Chondrocyte (in vitro differentiated cells): Measurements from ENCODE around the gene LTB4R. TPM values are rescaled to one million over a fixed set of nuclear protein-coding genes. Genes with fewer than 3 reads are reported as not detected.
A peak's percentile ranks its signal among the peaks of the same experiment; 100 is the strongest.

Experiments
- DNase-seq: peaks from one replicate; pipeline ENCODE4 v3.0.0; 2021; ENCODE audit warnings: mixed read lengths, low spot score
- H3K27ac Mint-ChIP-seq: one replicate; pipeline ENCODE4 v1.8.0; 2021; ENCODE audit warnings: mild to moderate bottlenecking, moderate library complexity, mixed read lengths; ENCODE audit not compliant: unreplicated experiment
- H3K27me3 Mint-ChIP-seq: 2 replicates; pipeline ENCODE4 v1.8.0; 2021; ENCODE audit warnings: low read depth, mixed read lengths
- H3K36me3 Mint-ChIP-seq: 2 replicates; pipeline ENCODE4 v1.8.0; 2021; ENCODE audit warnings: low read depth, mixed read lengths
- H3K4me1 Mint-ChIP-seq: 2 replicates; pipeline ENCODE4 v1.8.0; 2021; ENCODE audit warnings: low read depth, mild to moderate bottlenecking, mixed read lengths
- H3K4me3 Mint-ChIP-seq: one replicate; pipeline ENCODE4 v1.8.0; 2021; ENCODE audit warnings: mild to moderate bottlenecking, moderate library complexity, mixed read lengths; ENCODE audit not compliant: unreplicated experiment
- H3K9me3 Mint-ChIP-seq: 2 replicates; pipeline ENCODE4 v1.8.0; 2021; ENCODE audit warnings: low read depth, mixed read lengths
- CTCF ChIP-seq: fragments of 200-600 bp; sonication (generic); IDR thresholded peaks from 2 replicates; pipeline ENCODE4 v1.5.0; 2021; ENCODE audit warnings: antibody characterized with exemption, mild to moderate bottlenecking, moderate library complexity
- total RNA-seq: library from RNA; stranded (reverse); gene quantifications from 3 replicates; pipeline ENCODE4 v1.2.1, GENCODE V29; 2021

The LTB4R gene
- total RNA-seq, 1 donor from 2014 or later = 7.3 TPM

DNA sequence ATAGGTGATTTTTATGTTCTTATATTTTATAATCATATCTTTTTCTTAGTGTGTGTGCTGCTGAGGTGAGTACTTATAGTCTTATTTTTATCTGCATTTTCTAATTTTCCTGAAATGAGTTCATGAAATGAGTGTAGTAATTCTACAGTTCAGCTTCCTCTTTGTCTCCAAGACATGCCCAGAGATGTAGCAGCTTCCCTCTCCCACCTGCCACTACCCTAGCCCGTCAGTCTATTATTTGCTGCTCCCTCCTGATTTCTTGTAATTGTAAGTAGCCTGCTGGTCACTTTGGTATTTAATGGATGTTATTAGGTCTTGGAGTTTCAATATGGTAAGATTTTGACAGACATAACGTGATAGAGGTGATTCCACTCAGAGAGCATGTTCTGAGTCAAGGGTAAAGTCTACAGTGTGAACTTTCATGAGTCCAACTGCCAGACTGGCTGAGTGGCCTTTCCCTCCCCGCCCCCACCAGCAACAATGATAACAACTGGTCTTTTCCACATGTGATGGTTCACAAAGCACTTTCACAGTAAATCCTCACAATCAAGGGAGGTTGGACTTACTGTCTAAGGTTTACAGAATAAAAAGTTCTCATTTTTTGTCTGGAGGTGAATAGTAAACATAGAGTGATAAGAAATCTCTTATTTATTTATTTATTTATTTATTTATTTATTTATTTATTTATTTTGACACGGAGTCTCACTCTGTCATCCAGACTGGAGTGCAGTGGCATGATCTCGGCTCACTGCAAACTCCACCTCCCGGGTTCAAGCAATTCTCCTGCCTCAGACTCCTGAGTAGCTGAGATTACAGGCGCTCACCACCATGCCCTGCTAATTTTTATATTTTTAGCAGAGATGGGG is 32.7 kb downstream of the LTB4R start:
- no peak overlapping the region for H3K27ac Mint-ChIP-seq
- no peaks in the 10 kb centered on the region for H3K9me3 Mint-ChIP-seq
- H3K36me3 Mint-ChIP-seq = peaks cover 1% of the 10 kb centered on the region
- DNase-seq = no peak
- no peak overlapping the region for H3K4me3 Mint-ChIP-seq
- no peak for TF ChIP-seq CTCF
- no peaks in the 10 kb centered on the region for H3K4me1 Mint-ChIP-seq
- peaks cover 26% of the 10 kb centered on the region for H3K27me3 Mint-ChIP-seq

- no peak for DNase-seq
- H3K9me3 Mint-ChIP-seq = no peaks in the 10 kb centered on the region
- no peak overlapping the region for H3K4me3 Mint-ChIP-seq
- no peaks in the 10 kb centered on the region for H3K4me1 Mint-ChIP-seq
- peaks cover 38% of the 10 kb centered on the region for H3K27me3 Mint-ChIP-seq
- no peak overlapping the region for H3K27ac Mint-ChIP-seq
- H3K36me3 Mint-ChIP-seq = peaks cover 1% of the 10 kb centered on the region
- TF ChIP-seq CTCF = no peak
These were observed 35.8 kb downstream of the LTB4R start for GRCh38 chr14:24347134-24347533.

- no peak for TF ChIP-seq CTCF
- Mint-ChIP-seq H3K27me3 (peaks cover 44% of the 10 kb centered on the region), H3K9me3 (no peaks in the 10 kb centered on the region), H3K4me3 (no peak overlapping the region), H3K27ac (no peak overlapping the region), H3K4me1 (no peaks in the 10 kb centered on the region), H3K36me3 (peaks cover 1% of the 10 kb centered on the region)
- DNase-seq = no peak
These were observed 36.9 kb downstream of the LTB4R start for GRCh38 chr14:24348186-24348585.

- no peak overlapping the region for H3K27ac Mint-ChIP-seq
- no peak for DNase-seq
- H3K4me1 Mint-ChIP-seq = peaks cover 2% of the 10 kb centered on the region
- TF ChIP-seq CTCF = no peak
- no peak overlapping the region for H3K4me3 Mint-ChIP-seq
- no peaks in the 10 kb centered on the region for H3K9me3 Mint-ChIP-seq
- peaks cover 1% of the 10 kb centered on the region for H3K36me3 Mint-ChIP-seq
- peaks cover 41% of the 10 kb centered on the region for H3K27me3 Mint-ChIP-seq
These were observed 38.4 kb downstream of the LTB4R start for GRCh38 chr14:24349742-24350141.

DNA sequence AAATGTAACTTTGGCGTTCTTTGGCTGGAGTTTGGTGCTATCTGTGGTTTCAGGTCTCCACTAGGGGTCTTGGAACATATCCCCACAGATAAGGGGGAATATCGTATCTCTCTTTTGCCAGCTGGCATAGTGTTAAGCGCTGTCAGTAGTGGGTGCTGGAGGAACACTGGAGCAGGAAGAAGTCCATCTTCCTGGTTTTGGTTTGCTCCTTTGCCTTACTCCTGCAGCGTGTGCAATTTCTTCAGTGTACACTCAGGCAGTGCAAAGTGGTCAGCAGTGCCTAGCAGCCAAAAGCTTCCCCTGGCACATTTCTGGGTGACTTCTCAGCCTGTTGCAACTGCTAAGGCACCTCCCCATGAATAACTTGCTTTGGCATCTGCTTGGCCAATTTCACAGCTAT is 40.2 kb downstream of the LTB4R start:
- Mint-ChIP-seq H3K36me3 (peaks cover under 1% of the 10 kb centered on the region), H3K4me1 (peaks cover 2% of the 10 kb centered on the region), H3K27me3 (peaks cover 38% of the 10 kb centered on the region), H3K27ac (no peak overlapping the region), H3K4me3 (no peak overlapping the region), H3K9me3 (no peaks in the 10 kb centered on the region)
- TF ChIP-seq CTCF = peak; percentile 37
- no peak for DNase-seq
